GM18505 (cell line): ENCODE measurements around the gene PA2G4.

Experiments
- ATAC-seq: cut with Tn5 transposase; IDR thresholded peaks from one replicate; pipeline ENCODE4 v1.9.1; 2021; ENCODE audit not compliant: unreplicated experiment
- POLR2A ChIP-seq: IDR thresholded peaks from 4 replicates; pipeline ENCODE4 v1.6.1; 2011; ENCODE audit warnings: borderline replicate concordance; ENCODE audit not compliant: insufficient read depth, insufficient read length; ENCODE audit errors: extremely low read depth

PA2G4 gene

GRCh38 chr12:56122637-56123036 is 18.3 kb downstream of the PA2G4 start:
- no peak for ATAC-seq
- no peak for TF ChIP-seq POLR2A

- no peak for TF ChIP-seq POLR2A
- no peak for ATAC-seq
Observed at GRCh38 chr12:56124133-56124532, 19.8 kb downstream of the PA2G4 start.

- TF ChIP-seq POLR2A = no peak
- no peak for ATAC-seq
Observed at GRCh38 chr12:56126732-56127239, 22.4 kb downstream of the PA2G4 start.

GRCh38 chr12:56127485-56127887 is 23.1 kb downstream of the PA2G4 start:
- no peak for ATAC-seq
- TF ChIP-seq POLR2A = no peak

GRCh38 chr12:56127888-56128669 is 23.7 kb downstream of the PA2G4 start, which contains the start of gene ESYT1:
TSS of gene ESYT1 (plus strand) at chr12:56128267. CDS start at chr12:56128320, 53 bp downstream.
- peak; percentile 77 for TF ChIP-seq POLR2A
- ATAC-seq = peak; percentile 84

GRCh38 chr12:56128670-56129205 is 24.4 kb downstream of the PA2G4 start:
- no peak for TF ChIP-seq POLR2A
- peak; percentile 2 for ATAC-seq

GRCh38 chr12:56129206-56129941 is 25.0 kb downstream of the PA2G4 start:
- ATAC-seq = peak; percentile 35

GRCh38 chr12:56129942-56130495 is 25.7 kb downstream of the PA2G4 start:
- no peak for ATAC-seq
- no peak for TF ChIP-seq POLR2A

More at GRCh38 chr12:56129206-56129941, 25.0 kb downstream of the PA2G4 start:
- TF ChIP-seq POLR2A = peak; percentile 65

GRCh38 chr12:56130876-56131275 is 26.5 kb downstream of the PA2G4 start:
- no peak for TF ChIP-seq POLR2A
- no peak for ATAC-seq

- TF ChIP-seq POLR2A = no peak
Observed at GRCh38 chr12:56134897-56135296, 30.5 kb downstream of the PA2G4 start.

GRCh38 chr12:56137853-56138571 is 33.7 kb downstream of the PA2G4 start:
- TF ChIP-seq POLR2A = no peak
- ATAC-seq = no peak

More at GRCh38 chr12:56134897-56135296, 30.5 kb downstream of the PA2G4 start:
- no peak for ATAC-seq

- no peak for TF ChIP-seq POLR2A
- no peak for ATAC-seq
Observed at GRCh38 chr12:56141946-56142784, 37.8 kb downstream of the PA2G4 start.
